SKM-1 treated with dmso at 0.1 percent for 144 hours (cell line): ENCODE measurements around the gene RUNX1.

Experiments used
- DNase-seq: peaks from one replicate; lab custom pipeline; 2025; ENCODE audit not compliant: unreplicated experiment; lab: John Stamatoyannopoulos, UW

The RUNX1 gene

DNA sequence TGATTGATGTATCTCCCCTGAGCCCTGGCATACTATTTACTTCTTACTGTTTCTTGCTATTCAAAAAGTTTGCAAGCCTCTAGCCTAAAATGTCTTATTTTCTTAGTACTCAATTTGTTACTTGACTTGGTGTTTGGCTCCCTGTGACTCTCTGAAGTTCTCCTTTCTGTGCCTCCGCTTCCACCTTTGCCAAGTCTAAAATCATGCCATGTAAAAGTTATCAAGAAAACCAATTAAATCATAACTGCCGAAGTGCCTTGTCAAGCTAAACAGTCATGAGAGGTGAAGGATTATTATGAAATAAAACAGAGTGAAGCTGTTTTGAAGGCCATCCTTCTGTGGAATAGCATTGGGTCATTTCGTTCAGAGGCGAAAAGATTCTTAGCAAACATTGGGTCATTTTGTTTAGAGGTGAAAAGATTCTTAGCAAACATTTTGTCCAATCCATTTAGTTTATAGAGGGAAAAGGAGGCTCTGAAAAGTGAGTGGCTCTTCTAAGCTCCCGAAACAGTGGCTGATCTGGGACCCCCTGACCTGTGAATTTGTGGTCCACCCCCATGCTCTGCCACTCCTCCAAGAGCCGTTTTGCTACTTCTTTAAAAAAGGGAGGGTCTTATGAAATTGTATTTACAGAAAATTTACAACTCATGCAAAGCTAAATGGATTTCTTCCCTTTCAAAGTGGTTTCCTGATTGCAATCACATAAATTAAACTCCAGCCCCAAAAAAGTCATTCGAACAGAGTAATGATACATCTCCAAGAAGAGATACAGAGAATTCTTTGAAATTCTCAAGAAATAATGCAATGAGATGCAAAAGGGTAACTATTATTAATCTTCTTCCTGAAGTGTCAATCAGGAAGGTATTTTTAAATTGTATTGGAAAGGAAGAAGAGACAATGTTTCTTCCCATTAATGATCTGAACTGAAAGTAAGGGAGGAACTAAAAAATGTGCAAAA, 141.4 kb downstream of the RUNX1 start:
- DNase-seq, result no peak

DNA sequence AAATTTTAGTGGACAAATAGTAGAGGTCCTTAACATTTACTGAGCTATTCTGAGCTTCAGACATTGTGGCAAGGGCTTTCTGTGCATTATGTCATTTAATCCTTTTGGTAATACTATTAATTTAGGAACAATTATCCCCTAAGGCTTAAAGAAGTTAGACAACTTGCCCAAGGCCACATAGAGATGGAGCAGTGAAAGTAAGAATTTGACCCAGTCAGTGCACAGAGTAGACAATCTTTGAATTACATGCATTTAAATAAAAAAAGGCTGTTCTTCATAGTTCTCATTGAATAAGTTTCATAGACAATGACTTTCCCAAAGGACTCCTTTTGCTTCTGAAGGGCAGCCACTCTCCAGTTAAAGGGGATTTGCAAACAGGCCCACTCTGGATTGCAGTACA, 142.7 kb downstream of the RUNX1 start:
- DNase-seq, result no peak

DNA sequence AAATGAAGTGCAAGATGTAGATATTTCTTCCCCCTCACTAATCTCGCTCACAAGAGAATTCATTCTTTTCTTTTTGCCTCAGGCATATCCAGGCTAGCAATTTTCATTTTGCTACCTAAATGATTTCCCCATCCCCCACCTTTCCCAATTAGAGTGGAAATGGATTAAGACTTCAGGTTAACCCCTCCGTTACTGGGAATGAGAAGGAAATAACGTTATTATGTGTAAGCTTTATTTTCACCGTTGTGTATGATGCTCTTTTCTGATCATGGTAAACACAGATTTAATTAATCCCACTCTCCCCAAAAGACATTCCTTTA, 143.9 kb downstream of the RUNX1 start:
- no peak for DNase-seq

DNA sequence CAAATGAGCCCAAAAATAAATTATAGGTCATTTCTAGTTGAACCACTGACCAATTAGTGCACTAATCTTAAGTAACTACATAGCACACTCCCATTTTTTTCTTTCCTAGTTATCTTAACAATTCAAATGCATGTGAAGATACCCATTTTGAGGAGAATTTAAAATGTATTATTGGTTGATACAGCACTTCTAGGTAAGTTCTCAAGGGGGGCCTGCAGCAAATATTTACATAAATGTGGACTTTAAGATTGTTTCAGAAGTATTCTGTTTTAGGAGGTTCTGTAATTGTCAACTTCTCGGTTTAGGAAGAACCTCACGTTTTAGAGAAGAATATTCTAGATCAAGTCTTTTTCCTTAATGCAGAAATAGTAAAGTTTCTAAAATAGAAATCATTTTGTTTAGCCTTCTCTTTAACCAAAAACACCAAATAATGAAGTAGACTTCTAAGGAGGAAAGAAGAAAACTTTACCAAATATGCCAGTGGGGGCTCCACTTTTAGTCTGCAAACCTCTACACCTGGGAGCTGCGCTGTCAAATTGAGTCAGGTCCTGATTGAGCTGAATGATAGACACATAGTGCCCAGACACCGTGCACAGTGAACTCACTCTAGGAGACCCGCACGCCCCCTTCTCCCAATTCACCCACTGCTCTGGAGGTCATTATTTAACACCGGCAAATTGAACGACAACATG, 144.4 kb downstream of the RUNX1 start:
- no peak for DNase-seq

DNA sequence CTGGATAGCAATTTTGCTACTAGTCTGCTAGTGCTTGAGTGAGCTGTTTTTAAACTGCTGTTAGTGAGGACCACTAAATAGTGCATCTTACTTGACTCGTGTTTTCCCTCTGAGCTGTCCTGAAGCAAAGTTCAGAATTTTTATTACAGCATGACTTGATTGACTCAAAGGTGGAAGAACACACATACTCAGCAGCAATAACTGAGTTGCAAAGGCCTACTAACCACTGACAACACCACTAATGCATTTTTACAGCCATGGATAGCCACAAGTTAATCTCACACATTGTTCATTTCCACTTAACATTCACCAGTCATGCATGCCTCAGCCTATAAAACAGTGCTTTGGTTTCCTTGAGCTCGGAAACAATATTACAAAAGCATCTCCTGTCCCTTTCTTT, 148.7 kb downstream of the RUNX1 start:
- DNase-seq, result no peak

DNA sequence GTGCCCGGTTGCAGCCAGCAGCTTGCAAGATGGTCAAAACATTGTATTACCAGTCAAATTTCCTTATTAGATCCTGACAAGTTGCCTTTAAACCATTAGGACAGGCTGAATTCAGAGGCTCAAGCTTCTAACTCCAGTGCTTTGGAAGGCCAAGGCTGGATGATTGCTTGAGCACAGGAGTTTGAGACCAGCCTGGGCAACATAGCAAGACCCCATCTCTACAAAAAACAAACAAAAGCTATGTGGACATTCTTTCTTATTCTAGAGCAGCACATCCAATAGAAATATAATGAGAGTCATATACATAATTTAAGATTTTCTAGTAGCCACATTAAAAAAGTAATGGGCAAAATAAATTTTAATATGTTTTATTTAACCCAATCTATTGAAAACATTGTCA, 149.3 kb downstream of the RUNX1 start:
- DNase-seq, result no peak

DNA sequence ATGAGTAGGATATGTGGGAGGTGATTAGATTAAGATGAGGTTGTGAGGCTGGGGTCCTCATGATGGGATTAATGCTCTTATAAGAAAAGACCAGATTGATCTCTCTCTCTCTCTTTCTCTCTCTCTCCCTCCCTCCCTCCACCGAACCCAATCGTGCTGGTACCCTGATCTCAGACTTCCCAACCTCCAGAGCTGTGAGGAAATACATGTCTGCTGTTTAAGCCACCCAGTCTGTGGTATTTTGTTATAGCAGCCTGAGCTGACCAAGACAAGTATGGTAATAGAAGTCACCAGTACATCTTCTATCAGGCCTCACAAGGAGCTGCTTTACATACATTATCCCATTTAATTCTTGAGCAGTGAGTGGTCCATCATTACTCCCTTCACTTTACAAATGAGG, 149.8 kb downstream of the RUNX1 start:
- DNase-seq, result no peak

DNA sequence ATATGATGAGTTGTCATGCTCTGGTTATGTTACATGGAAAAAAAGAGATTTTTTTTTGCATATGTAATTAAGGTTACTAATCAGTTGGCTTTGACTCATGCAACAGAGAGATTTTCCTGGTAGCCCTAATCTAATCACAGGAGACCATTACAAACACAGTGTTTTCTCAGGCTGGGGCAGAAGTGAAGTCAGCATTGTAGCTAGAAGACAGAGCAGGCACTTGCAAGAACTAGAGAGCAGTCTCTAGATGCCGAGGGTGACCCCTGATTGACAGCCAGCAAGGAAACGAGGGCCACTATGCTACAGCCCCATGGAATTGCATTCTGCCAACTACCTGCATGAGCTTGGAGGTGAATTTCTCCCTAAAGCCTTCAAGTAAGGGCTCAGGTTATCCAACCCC, 151.3 kb downstream of the RUNX1 start:
- no peak for DNase-seq

DNA sequence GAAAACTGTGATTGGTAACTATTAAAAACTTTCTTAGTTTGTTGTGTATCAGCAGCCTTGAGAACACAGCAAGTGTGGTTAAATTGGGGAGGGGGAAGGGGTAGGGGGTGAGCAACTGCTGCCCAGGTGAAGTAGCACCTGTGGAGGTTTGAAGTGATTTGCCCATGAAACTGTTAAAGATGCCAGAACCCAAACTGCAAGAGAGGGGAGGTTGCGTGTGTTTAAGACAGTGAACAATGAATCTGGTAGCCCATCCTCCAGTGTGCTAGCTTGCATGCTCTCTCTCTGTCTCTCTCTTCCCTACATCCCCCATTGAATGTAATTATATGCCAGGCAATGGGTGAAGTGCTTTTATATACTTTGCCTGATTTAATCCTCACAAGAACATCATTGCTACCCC, 154.7 kb downstream of the RUNX1 start:
- DNase-seq, result no peak

DNA sequence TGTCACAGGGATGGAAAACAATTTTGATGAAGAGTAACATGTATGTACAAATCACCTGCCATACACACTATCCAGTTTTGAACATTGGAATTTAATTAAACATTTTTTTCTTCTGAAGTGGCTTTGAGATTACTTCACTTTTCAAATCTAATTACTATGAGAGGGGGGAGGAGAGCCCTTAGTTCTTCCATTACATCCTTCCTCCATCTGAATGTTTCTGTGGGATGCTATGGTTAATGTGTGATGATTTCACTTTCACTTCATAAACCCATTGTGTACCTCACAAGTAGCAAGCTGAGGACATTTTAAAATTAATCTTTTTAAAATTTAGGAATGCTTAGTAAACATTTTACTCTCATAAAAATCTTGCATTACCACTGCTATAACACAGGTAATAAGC, 156.9 kb downstream of the RUNX1 start:
- DNase-seq, result no peak

DNA sequence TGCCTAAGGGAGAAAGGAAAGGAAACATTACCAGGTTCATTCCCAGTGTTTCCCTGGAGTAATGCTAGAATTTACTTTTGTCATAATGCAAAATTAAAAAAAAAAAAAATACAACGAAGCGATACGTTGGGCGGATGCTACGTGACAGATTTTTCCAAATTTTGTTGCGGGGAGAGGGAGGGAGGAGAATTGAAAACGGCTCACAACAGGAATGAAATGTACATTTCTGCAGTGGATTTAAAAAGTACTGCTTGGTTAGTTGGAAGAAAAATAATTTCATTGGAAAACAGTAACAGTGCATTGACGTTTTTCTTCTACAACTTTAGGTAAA, 157.5 kb downstream of the RUNX1 start:
- DNase-seq, result no peak

DNA sequence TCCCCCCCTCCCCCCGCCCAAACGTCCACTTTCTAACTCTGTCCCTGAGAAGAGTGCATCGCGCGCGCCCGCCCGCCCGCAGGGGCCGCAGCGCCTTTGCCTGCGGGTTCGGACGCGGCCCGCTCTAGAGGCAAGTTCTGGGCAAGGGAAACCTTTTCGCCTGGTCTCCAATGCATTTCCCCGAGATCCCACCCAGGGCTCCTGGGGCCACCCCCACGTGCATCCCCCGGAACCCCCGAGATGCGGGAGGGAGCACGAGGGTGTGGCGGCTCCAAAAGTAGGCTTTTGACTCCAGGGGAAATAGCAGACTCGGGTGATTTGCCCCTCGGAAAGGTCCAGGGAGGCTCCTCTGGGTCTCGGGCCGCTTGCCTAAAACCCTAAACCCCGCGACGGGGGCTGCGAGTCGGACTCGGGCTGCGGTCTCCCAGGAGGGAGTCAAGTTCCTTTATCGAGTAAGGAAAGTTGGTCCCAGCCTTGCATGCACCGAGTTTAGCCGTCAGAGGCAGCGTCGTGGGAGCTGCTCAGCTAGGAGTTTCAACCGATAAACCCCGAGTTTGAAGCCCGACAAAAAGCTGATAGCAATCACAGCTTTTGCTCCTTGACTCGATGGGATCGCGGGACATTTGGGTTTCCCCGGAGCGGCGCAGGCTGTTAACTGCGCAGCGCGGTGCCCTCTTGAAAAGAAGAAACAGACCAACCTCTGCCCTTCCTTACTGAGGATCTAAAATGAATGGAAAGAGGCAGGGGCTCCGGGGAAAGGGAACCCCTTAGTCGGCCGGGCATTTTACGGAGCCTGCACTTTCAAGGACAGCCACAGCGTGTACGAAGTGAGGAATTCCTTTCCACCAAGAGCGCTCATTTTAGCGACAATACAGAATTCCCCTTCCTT, 158.1 kb downstream of the RUNX1 start:
- DNase-seq, result no peak

DNA sequence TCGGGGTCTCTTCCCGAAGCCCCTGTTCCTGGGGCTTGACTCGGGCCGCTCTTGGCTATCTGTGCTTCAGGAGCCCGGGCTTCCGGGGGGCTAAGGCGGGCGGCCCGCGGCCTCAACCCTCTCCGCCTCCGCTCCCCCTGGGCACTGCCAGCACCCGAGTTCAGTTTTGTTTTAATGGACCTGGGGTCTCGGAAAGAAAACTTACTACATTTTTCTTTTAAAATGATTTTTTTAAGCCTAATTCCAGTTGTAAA, 158.7 kb downstream of the RUNX1 start:
- no peak for DNase-seq

DNA sequence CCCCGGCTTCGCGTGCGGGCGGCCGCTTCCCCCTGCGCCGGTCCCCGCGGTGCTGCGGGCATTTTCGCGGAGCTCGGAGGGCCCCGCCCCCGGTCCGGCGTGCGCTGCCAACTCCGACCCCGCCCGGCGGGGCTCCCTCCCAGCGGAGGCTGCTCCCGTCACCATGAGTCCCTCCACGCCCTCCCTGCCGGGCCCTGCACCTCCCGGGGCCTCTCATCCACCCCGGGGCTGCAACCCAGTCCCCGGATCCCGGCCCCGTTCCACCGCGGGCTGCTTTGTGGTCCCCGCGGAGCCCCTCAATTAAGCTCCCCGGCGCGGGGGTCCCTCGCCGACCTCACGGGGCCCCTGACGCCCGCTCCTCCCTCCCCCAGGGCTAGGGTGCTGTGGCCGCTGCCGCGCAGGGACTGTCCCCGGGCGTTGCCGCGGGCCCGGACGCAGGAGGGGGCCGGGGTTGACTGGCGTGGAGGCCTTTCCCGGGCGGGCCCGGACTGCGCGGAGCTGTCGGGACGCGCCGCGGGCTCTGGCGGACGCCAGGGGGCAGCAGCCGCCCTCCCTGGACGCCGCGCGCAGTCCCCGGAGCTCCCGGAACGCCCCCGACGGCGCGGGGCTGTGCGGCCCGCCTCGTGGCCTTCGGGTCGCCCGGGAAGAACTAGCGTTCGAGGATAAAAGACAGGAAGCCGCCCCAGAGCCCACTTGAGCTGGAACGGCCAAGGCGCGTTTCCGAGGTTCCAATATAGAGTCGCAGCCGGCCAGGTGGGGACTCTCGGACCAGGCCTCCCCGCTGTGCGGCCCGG, 159.2 kb downstream of the RUNX1 start:
- peak; percentile 79 for DNase-seq

DNA sequence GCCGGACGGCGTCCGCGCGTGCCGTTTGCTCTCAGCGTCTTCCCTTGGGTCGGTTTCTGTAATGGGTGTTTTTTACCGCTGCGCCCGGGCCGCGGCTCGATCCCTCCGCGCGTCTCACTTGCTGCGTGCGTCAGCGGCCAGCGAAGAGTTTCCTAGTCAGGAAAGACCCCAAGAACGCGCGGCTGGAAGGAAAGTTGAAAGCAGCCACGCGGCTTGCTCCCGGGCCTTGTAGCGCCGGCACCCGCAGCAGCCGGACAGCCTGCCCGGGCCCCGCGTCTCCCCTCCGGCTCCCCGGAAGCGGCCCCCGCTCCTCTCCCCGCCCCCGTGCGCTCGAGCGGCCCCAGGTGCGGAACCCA, 159.8 kb downstream of the RUNX1 start:
- no peak for DNase-seq

DNA sequence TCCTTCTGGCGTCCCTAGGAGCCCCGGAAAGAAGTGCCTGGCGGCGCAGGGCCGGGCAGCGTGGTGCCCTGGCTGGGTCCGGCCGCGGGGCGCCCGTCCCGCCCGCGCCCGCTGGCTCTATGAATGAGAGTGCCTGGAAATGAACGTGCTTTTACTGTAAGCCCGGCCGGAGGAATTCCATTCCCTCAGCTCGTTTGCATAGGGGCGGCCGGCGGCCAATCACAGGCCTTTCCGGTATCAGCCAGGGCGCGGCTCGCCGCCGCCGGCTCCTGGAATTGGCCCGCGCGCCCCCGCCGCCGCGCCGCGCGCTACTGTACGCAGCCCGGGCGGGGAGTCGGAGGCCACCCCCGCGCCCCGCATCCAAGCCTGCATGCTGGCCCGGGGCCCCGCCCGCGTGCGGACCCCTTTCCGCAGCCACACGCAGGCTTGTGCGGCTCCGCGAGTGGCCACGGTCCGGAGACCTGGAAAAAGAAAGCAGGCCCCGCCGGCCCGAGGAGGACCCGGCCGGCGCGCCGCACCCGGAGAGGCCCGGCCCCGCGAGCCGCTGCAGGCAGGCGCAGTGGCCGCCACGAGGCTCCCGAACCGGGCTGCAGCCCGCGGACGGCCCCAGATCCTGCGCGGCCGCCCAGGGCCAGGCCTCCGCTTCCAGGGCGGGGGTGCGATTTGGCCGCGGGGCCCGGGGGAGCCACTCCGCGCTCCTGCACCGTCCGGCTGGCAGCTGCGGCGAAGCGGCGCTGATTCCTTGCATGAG, 160.4 kb downstream of the RUNX1 start:
- peak; percentile 94 for DNase-seq

DNA sequence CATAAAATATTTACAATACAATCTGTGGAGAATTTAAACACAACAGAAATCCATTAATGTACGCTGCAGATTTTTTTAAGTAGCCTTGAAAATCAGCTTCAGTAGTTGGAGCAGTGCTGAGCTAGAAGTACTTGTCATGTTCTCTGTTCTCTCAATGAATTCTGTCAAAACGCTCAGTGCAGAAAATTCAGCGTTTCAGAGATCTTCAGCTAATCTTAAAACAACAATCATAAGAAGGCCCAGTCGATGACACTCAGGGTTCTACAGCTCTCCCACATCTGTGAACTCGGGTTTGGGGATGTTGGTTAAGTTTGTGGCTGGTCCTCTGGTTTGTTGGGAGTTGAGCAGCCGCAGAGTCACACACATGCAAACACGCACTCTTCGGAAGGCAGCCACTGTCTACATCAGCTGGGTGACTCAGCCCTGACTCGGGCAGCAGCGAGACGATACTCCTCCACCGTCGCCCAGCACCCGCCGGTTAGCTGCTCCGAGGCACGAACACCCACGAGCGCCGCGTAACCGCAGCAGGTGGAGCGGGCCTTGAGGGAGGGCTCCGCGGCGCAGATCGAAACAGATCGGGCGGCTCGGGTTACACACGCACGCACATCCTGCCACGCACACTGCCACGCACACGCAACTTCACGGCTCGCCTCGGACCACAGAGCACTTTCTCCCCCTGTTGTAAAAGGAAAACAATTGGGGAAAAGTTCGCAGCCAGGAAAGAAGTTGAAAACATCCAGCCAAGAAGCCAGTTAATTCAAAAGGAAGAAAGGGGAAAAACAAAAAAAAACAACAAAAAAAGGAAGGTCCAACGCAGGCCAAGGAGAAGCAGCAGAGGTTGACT, 161.2 kb downstream of the RUNX1 start:
- DNase-seq, result peak; percentile 78

DNA sequence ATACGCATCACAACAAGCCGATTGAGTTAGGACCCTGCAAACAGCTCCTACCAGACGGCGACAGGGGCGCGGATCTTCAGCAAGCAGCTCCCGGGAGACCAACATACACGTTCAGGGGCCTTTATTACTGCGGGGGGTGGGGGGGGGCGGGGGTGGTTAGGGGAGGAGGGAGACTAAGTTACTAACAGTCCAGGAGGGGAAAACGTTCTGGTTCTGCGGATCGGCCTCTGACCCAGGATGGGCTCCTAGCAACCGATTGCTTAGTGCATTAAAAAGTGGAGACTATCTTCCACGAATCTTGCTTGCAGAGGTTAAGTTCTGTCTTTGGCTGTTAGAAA, 162.0 kb downstream of the RUNX1 start:
- DNase-seq, result no peak

DNA sequence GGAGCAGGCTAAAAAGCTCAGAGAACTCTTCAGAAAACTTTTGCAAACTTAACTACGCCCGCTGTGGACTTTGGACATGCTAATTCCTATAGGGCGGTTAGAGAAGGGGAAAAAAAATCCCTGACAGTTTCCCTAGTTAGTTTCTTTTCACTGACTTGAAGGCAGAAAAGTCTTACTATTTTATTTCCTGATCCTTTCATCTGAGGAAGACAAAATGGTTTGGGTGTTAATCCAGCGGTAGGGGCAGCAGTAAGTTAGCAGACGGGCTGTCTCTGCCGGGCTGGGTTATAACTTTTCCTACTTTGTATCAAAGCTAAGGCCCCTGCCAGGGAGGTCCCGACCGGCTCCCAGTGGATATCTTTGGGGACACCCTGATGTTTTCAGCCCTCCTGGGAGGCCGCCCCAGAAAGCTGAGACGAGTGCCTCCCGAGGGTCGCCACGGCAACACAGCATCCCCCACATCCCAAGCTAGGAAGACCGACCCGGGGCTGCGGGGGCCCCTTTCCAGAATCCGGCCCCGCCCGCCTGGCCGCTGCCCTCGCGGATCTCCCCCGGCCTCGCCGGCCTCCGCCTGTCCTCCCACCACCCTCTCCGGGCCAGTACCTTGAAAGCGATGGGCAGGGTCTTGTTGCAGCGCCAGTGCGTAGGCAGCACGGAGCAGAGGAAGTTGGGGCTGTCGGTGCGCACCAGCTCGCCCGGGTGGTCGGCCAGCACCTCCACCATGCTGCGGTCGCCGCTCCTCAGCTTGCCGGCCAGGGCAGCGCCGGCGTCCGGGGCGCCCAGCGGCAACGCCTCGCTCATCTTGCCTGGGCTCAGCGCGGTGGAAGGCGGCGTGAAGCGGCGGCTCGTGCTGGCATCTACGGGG, 162.6 kb downstream of the RUNX1 start:
- no peak for DNase-seq
